Upper lobe of right lung (tissue), 1 donor: Measurements from ENCODE around the gene PRKRIP1. TPM values are rescaled to one million over a fixed set of nuclear protein-coding genes. Genes with fewer than 3 reads are reported as not detected.

Experiments
- ATAC-seq: fragments of 200-7000 bp; cut with Tn5 transposase; one replicate; pipeline ENCODE4 v1.9.1; 2020; ENCODE audit warnings: mild to moderate bottlenecking, moderate library complexity
- DNase-seq: peaks from one replicate; pipeline ENCODE4 v3.0.0-alpha.2; 2020
- H3K27ac ChIP-seq: fragments of 200-600 bp; one replicate; pipeline ENCODE4 v1.8.0; 2022
- H3K27me3 ChIP-seq: fragments of 200-600 bp; one replicate; pipeline ENCODE4 v1.8.0; 2022; ENCODE audit warnings: mild to moderate bottlenecking
- H3K36me3 ChIP-seq: fragments of 200-600 bp; one replicate; pipeline ENCODE4 v1.8.0; 2022
- H3K4me1 ChIP-seq: fragments of 200-600 bp; one replicate; pipeline ENCODE4 v1.8.0; 2022
- H3K4me3 ChIP-seq: fragments of 200-600 bp; one replicate; pipeline ENCODE4 v1.8.0; 2022; ENCODE audit warnings: mild to moderate bottlenecking
- H3K9me3 ChIP-seq: fragments of 200-600 bp; one replicate; pipeline ENCODE4 v1.8.0; 2022
- CTCF ChIP-seq: fragments of 200-600 bp; IDR thresholded peaks from one replicate; pipeline ENCODE4 v1.8.0; 2022; ENCODE audit warnings: antibody characterized with exemption
- intact Hi-C: fragments of 100-400 bp; cut with DNase I; formaldehyde crosslinking; loops from one replicate; pipeline ENCODE4 v1.11.0; 2022
- total RNA-seq: library from RNA; stranded (reverse); fragmentation: NEBNext Ultra II Directional; extraction: Animal tissue kit (Norgen Biotek cat#: 25700); gene quantifications from one replicate; pipeline ENCODE4 v1.2.1, GENCODE V29; 2021
- donor health status: DM: no; HTN: yes; CAD: no; lungs with severe emphysema.

PRKRIP1 gene
- total RNA-seq, 1 donor from 2014 or later = 21.9 TPM

GRCh38 chr7:102463841-102464576 is 67.8 kb downstream of the PRKRIP1 start:
- ATAC-seq (no peak), DNase-seq (no peak)
- H3K27ac ChIP-seq = peak overlapping the region; percentile 87
- intact Hi-C loops = loop anchor here (10.0 kb wide), 1 partner anchor 49 kb away; no protein-coding TSS in a partner anchor
- H3K4me3 ChIP-seq = peak overlapping the region; percentile 100
- H3K36me3 ChIP-seq = peaks cover 5% of the 10 kb centered on the region
- H3K9me3 ChIP-seq = no peaks in the 10 kb centered on the region
- no peak for TF ChIP-seq CTCF
- H3K27me3 ChIP-seq = no peaks in the 10 kb centered on the region
- peaks cover 20% of the 10 kb centered on the region for H3K4me1 ChIP-seq

- intact Hi-C loops = loop anchor here (10.0 kb wide), 1 partner anchor 50 kb away; no protein-coding TSS in a partner anchor
- Histone ChIP-seq H3K9me3 (no peaks in the 10 kb centered on the region), H3K36me3 (no peaks in the 10 kb centered on the region), H3K27me3 (no peaks in the 10 kb centered on the region), H3K4me1 (peaks cover 20% of the 10 kb centered on the region), H3K4me3 (peak within 1 kb of the TSS; percentile 100), H3K27ac (peak within 1 kb of the TSS; percentile 87)
- ATAC-seq (peak; percentile 98), DNase-seq (peak; percentile 98)
- TF ChIP-seq CTCF = peak; percentile 18
Measured at GRCh38 chr7:102464577-102465280, 68.6 kb downstream of the PRKRIP1 start, which contains the start of the genes ALKBH4 and LRWD1. ALKBH4 (minus strand) TSS chr7:102464863; CDS start chr7:102464836, 27 bp downstream. LRWD1 (plus strand) TSS chr7:102464984; CDS start chr7:102465081, 97 bp downstream.

DNA sequence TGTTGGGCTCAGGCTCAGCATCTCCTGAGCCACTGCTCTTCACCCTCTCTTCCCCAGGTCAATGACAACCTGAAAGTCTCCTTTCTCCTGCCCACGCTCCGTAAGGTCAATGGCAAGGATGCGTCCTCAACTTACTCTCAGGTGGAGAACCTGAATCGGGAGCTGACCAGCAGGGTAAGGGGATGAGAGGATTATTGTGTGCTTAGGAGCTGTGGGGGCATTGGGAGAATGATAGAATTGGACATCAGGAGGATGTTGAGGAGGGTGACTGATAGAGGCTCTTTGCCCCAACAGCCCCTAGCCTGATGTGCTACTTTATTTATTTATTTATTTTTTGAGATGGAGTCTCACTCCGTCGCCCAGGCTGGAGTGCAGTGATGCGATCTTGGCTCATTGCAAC is 69.9 kb downstream of the PRKRIP1 start:
- Histone ChIP-seq H3K27ac (no peak overlapping the region), H3K36me3 (no peaks in the 10 kb centered on the region), H3K9me3 (no peaks in the 10 kb centered on the region), H3K4me3 (peak overlapping the region; percentile 100), H3K27me3 (no peaks in the 10 kb centered on the region), H3K4me1 (peaks cover 20% of the 10 kb centered on the region)
- intact Hi-C loops = loop anchor here (10.0 kb wide), 1 partner anchor 51 kb away; no protein-coding TSS in a partner anchor
- ATAC-seq (no peak), DNase-seq (no peak)
- no peak for TF ChIP-seq CTCF

- no peak overlapping the region for H3K4me3 ChIP-seq
- H3K27ac ChIP-seq = no peak overlapping the region
- intact Hi-C loops = loop anchor here (10.0 kb wide), 1 partner anchor 53 kb away; no protein-coding TSS in a partner anchor
- peaks cover 5% of the 10 kb centered on the region for H3K36me3 ChIP-seq
- TF ChIP-seq CTCF = no peak
- H3K27me3 ChIP-seq = no peaks in the 10 kb centered on the region
- ATAC-seq = no peak
- no peak for DNase-seq
- H3K4me1 ChIP-seq = peaks cover 20% of the 10 kb centered on the region
- H3K9me3 ChIP-seq = no peaks in the 10 kb centered on the region
Measured at GRCh38 chr7:102467581-102468477, 71.7 kb downstream of the PRKRIP1 start.
